ENCODE data around the gene SALL1.

- TF ChIP-seq, protein P1, sequence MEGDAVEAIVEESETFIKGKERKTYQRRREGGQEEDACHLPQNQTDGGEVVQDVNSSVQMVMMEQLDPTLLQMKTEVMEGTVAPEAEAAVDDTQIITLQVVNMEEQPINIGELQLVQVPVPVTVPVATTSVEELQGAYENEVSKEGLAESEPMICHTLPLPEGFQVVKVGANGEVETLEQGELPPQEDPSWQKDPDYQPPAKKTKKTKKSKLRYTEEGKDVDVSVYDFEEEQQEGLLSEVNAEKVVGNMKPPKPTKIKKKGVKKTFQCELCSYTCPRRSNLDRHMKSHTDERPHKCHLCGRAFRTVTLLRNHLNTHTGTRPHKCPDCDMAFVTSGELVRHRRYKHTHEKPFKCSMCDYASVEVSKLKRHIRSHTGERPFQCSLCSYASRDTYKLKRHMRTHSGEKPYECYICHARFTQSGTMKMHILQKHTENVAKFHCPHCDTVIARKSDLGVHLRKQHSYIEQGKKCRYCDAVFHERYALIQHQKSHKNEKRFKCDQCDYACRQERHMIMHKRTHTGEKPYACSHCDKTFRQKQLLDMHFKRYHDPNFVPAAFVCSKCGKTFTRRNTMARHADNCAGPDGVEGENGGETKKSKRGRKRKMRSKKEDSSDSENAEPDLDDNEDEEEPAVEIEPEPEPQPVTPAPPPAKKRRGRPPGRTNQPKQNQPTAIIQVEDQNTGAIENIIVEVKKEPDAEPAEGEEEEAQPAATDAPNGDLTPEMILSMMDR (IDR thresholded peaks at IDR 0.05), result no peak
- TF ChIP-seq POLR2A (IDR thresholded peaks at IDR 0.05), result no peak
Measured at GRCh38 chr16:51140112-51140511, 11.0 kb downstream of the SALL1 start.
